Measurements from ENCODE around the gene ZNF414.

DNA sequence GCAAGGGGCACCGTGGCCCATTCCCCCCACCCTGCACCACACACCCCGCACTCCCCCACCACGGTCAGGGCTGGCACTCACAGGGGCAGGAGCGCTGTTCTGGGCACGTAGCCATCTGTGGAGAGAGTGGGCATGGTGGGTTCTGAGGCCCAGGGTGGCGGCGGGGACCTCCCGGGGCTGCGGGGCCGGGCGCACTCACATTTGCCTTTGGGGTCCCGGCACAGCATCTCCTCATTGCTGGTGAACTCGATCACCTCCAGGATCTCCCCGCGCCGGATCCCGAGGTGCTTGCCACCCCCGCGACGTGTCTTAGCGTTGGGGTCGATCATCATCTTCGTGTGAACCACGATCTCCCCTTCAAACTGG is 23.6 kb downstream of the ZNF414 start:
- TF ChIP-seq, protein P1, sequence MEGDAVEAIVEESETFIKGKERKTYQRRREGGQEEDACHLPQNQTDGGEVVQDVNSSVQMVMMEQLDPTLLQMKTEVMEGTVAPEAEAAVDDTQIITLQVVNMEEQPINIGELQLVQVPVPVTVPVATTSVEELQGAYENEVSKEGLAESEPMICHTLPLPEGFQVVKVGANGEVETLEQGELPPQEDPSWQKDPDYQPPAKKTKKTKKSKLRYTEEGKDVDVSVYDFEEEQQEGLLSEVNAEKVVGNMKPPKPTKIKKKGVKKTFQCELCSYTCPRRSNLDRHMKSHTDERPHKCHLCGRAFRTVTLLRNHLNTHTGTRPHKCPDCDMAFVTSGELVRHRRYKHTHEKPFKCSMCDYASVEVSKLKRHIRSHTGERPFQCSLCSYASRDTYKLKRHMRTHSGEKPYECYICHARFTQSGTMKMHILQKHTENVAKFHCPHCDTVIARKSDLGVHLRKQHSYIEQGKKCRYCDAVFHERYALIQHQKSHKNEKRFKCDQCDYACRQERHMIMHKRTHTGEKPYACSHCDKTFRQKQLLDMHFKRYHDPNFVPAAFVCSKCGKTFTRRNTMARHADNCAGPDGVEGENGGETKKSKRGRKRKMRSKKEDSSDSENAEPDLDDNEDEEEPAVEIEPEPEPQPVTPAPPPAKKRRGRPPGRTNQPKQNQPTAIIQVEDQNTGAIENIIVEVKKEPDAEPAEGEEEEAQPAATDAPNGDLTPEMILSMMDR (optimal IDR thresholded peaks at IDR 0.05 in 1 of 3, IDR thresholded peaks at IDR 0.05 in 1 of 3, conservative IDR thresholded peaks at IDR 0.05 in 1 of 3; ENCODE audit: extremely low read depth in 1 of 3, insufficient read depth in 2 of 3, low read length in 3 of 3) = no peak
- TF ChIP-seq EZH2 (IDR thresholded peaks at IDR 0.05; ENCODE audit: low read length) = no peak
